ENCODE results near the gene CDH16.

The CDH16 gene

DNA sequence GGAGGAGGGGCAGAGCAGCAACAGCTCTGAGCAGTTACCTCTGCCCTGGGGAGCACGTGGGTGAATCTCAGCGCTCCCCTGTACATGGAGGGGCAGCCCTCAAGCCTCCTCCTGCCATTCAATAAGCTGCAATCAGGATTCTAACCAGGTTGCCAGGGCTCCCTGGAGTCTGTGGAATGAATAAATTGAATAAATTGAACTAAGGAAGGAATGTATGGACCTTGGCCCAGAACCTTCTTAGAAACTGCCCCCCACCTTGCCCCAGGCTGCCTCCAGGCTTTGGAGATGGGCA is 1.6 kb upstream of the CDH16 start:
- Mint-ChIP-seq H3K27ac (no peak overlapping the region), H3K4me3 (no peak overlapping the region), H3K9me3 (no peaks in the 10 kb centered on the region), H3K27me3 (peaks cover 91% of the 10 kb centered on the region), H3K4me1 (peaks cover 9% of the 10 kb centered on the region), H3K36me3 (no peaks in the 10 kb centered on the region)
- CTCF ChIA-PET, result interaction anchor here (1.4 to 6.4 kb wide), 3 partner anchors 8 to 27 kb away, joined by 3 to 36 read pairs (median 9); no protein-coding TSS in a partner anchor
- no peak for DNase-seq

- H3K9me3 Mint-ChIP-seq, result no peaks in the 10 kb centered on the region
- H3K4me3 Mint-ChIP-seq, result no peak overlapping the region
- no peaks in the 10 kb centered on the region for H3K36me3 Mint-ChIP-seq
- DNase-seq, result no peak
- H3K27me3 Mint-ChIP-seq, result peaks cover 91% of the 10 kb centered on the region
- CTCF ChIA-PET, result interaction anchor here (1.4 to 6.4 kb wide), 4 partner anchors 9 to 28 kb away, joined by 3 to 36 read pairs (median 8); no protein-coding TSS in a partner anchor
- H3K27ac Mint-ChIP-seq, result no peak overlapping the region
- H3K4me1 Mint-ChIP-seq, result peaks cover 8% of the 10 kb centered on the region
Observed at GRCh38 chr16:66919569-66920298, 1.0 kb upstream of the CDH16 start.

DNA sequence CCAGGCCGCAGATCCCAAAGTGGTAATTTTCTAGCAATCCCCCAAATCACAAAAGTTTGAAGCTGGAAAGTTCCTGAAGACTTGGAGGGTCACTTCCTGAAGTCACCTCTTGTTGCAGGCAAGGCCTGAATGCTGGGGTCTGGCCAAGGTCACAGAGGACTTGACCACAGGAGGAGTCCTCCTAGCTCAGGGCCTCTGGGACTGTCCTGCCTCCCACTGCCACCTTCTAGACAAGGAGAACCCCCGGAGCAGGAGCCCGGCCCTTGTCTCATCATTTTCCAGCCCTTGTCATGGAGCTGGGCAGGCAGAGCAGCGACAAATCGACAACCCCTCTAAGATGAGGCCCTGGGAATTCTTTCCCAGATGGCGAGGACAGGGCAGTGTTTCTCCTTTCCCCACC is 330 bp downstream of the CDH16 start:
- no peaks in the 10 kb centered on the region for H3K9me3 Mint-ChIP-seq
- H3K4me3 Mint-ChIP-seq, result no peak overlapping the region
- DNase-seq, result no peak
- H3K36me3 Mint-ChIP-seq, result no peaks in the 10 kb centered on the region
- H3K27ac Mint-ChIP-seq, result no peak overlapping the region
- H3K27me3 Mint-ChIP-seq, result peaks cover 83% of the 10 kb centered on the region
- H3K4me1 Mint-ChIP-seq, result no peaks in the 10 kb centered on the region
- CTCF ChIA-PET, result interaction anchor here (1.2 to 6.4 kb wide), 5 partner anchors 9 to 28 kb away, joined by 3 to 36 read pairs (median 7); no protein-coding TSS in a partner anchor

- Mint-ChIP-seq H3K27me3 (peaks cover 77% of the 10 kb centered on the region), H3K4me3 (no peak overlapping the region), H3K36me3 (no peaks in the 10 kb centered on the region), H3K4me1 (no peaks in the 10 kb centered on the region), H3K27ac (no peak overlapping the region), H3K9me3 (no peaks in the 10 kb centered on the region)
- DNase-seq, result no peak
- CTCF ChIA-PET, result interaction anchor here (1.2 to 6.4 kb wide), 3 partner anchors 9 to 27 kb away, joined by 3 to 36 read pairs (median 4); no protein-coding TSS in a partner anchor
Observed at GRCh38 chr16:66917741-66918140, 944 bp downstream of the CDH16 start.

DNA sequence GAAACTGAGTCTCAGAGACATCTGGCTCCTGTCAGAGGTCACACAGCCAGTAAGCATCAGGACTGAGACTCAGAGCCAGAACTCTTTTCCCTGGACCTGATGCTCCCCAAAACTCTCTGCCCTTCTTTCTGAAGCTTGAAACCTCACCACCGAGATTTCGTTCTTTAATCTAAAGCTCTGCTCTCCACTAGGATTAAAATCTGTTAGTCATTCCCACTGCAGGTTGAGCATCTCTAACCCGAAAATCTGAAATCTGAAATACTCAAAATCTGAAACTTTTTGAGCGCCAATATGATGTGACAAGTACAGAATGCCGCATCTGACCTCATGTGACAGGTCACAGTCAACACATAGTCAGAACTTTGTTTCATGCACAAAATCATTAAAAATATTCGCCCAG is 2.2 kb downstream of the CDH16 start:
- Mint-ChIP-seq H3K27me3 (peaks cover 73% of the 10 kb centered on the region), H3K27ac (no peak overlapping the region), H3K4me1 (no peaks in the 10 kb centered on the region), H3K4me3 (no peak overlapping the region), H3K36me3 (no peaks in the 10 kb centered on the region), H3K9me3 (no peaks in the 10 kb centered on the region)
- no peak for DNase-seq
- CTCF ChIA-PET, result interaction anchor here (1.2 to 6.4 kb wide), 2 partner anchors 12 to 22 kb away, joined by 5 to 36 read pairs; no protein-coding TSS in a partner anchor

DNA sequence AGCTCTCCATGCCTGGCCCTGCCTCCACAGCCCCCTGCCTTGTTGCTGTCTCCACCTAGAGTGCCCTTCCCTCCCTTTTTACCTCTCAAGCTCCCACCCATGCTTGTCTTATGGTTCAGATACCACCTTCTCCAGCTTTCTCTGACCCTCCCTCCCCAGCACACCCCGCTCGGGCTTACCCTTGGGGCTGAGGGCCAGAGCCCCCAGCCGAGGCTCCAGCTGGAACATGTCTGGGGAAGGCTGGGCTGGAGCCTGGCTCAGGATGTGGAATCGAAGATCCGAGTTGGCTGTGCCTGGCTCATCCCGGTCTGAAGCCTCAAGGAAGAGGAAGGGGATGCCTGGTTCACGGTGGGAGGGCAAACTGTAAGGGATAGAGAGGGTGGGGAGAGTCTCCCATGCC is 3.6 kb downstream of the CDH16 start:
- CTCF ChIA-PET, result interaction anchor here (6.4 kb wide), 1 partner anchor 20 kb away, joined by 36 read pairs; no protein-coding TSS in a partner anchor
- Mint-ChIP-seq H3K36me3 (no peaks in the 10 kb centered on the region), H3K4me3 (no peak overlapping the region), H3K27ac (no peak overlapping the region), H3K27me3 (peaks cover 69% of the 10 kb centered on the region), H3K4me1 (no peaks in the 10 kb centered on the region), H3K9me3 (no peaks in the 10 kb centered on the region)
- no peak for DNase-seq

GRCh38 chr16:66914541-66914940 is 4.1 kb downstream of the CDH16 start:
- Mint-ChIP-seq H3K4me3 (no peak overlapping the region), H3K4me1 (no peaks in the 10 kb centered on the region), H3K9me3 (no peaks in the 10 kb centered on the region), H3K36me3 (no peaks in the 10 kb centered on the region), H3K27ac (no peak overlapping the region), H3K27me3 (peaks cover 69% of the 10 kb centered on the region)
- CTCF ChIA-PET, result interaction anchor here (1.6 to 6.4 kb wide), 2 partner anchors 9 to 20 kb away, joined by 3 to 36 read pairs; no protein-coding TSS in a partner anchor
- no peak for DNase-seq

GRCh38 chr16:66913711-66914110 is 5.0 kb downstream of the CDH16 start:
- Mint-ChIP-seq H3K27ac (no peak overlapping the region), H3K4me3 (no peak overlapping the region), H3K36me3 (no peaks in the 10 kb centered on the region), H3K4me1 (no peaks in the 10 kb centered on the region), H3K27me3 (peaks cover 62% of the 10 kb centered on the region), H3K9me3 (no peaks in the 10 kb centered on the region)
- no peak for DNase-seq
- CTCF ChIA-PET, result interaction anchor here (0.9 to 4.0 kb wide), 3 partner anchors 10 to 15 kb away, joined by 3 to 17 read pairs (median 4); no protein-coding TSS in a partner anchor

GRCh38 chr16:66913081-66913480 is 5.6 kb downstream of the CDH16 start:
- Mint-ChIP-seq H3K27me3 (peaks cover 56% of the 10 kb centered on the region), H3K27ac (no peak overlapping the region), H3K36me3 (no peaks in the 10 kb centered on the region), H3K9me3 (no peaks in the 10 kb centered on the region), H3K4me1 (no peaks in the 10 kb centered on the region), H3K4me3 (no peak overlapping the region)
- DNase-seq, result no peak
- CTCF ChIA-PET, result interaction anchor here (0.9 to 4.0 kb wide), 5 partner anchors 10 to 18 kb away, joined by 3 to 17 read pairs (median 4); no protein-coding TSS in a partner anchor

- H3K4me1 Mint-ChIP-seq, result no peaks in the 10 kb centered on the region
- H3K27me3 Mint-ChIP-seq, result peaks cover 46% of the 10 kb centered on the region
- H3K9me3 Mint-ChIP-seq, result no peaks in the 10 kb centered on the region
- CTCF ChIA-PET, result interaction anchor here (4.0 kb wide), 1 partner anchor 17 kb away, joined by 17 read pairs; no protein-coding TSS in a partner anchor
- H3K4me3 Mint-ChIP-seq, result no peak overlapping the region
- DNase-seq, result no peak
- no peak overlapping the region for H3K27ac Mint-ChIP-seq
- no peaks in the 10 kb centered on the region for H3K36me3 Mint-ChIP-seq
Observed at GRCh38 chr16:66911801-66912200, 6.9 kb downstream of the CDH16 start.

DNA sequence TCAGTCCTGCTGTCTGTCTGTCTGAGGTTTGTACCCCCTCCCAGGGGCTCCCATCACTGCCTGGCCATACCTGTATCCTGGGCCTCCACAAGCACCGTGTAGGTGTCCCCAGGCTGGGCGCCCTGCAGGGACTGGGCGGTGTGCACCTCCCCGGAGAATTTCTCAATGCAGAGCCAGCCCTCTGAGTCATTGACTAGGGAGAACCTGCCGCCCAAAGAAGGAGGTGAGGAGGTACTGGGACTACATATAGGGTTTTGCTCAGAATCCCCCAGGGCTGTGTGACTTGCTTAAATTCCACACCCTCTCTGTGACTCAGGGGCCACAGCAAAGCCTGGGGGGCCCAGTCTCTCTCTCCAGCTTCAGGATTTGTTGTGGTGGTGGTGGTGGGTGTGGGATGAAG is 7.6 kb downstream of the CDH16 start:
- Mint-ChIP-seq H3K4me3 (no peak overlapping the region), H3K27ac (no peak overlapping the region), H3K36me3 (no peaks in the 10 kb centered on the region), H3K9me3 (no peaks in the 10 kb centered on the region), H3K4me1 (peaks cover 7% of the 10 kb centered on the region), H3K27me3 (peaks cover 43% of the 10 kb centered on the region)
- DNase-seq, result no peak
- CTCF ChIA-PET, result interaction anchor here (2.1 to 4.0 kb wide), 2 partner anchors 16 to 17 kb away, joined by 10 to 17 read pairs; no protein-coding TSS in a partner anchor

DNA sequence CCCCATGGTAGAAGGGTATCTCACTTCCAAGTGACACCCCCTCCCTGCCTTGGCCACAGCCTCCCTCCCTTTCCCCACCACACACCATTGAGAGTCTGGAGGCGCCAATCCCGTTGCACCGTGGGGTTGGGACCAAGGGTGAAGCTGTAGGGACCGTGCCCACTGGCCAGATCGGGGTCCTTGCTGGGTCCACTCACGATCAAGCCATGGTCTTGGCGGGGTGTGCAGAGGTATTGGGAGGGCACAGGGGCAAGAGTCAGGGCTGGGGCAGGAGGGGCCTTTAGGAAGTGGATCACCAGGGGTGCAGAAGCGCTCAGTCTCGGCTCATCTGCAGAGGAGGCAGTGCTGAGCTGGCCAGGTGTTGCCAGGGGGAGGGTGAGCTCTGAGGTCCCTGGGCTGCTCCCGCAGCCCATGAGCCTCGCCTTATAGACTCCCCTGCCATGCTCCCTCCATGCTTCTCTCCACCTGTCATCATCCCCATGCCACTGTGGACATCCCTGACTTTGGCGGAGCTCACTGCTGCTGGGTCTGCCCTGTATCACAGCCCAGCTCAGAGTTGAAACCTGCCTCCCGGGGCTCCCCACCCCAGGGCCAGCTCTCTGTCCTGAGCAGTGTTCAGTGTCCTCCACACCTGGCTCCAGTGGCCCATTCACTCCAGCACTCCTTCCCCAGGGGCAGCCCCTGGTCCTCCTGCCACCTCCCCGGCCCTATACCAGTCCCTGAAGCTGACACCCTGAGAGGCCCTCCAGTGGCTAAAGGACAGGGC is 8.3 kb downstream of the CDH16 start:
- Mint-ChIP-seq H3K4me1 (peaks cover 13% of the 10 kb centered on the region), H3K27ac (no peak overlapping the region), H3K27me3 (peaks cover 36% of the 10 kb centered on the region), H3K4me3 (no peak overlapping the region), H3K9me3 (no peaks in the 10 kb centered on the region), H3K36me3 (no peaks in the 10 kb centered on the region)
- CTCF ChIA-PET, result interaction anchor here (0.9 to 4.0 kb wide), 6 partner anchors 8 to 18 kb away, joined by 3 to 17 read pairs (median 6); partner anchors contain the start of genes CDH16 and RRAD
- no peak for DNase-seq

GRCh38 chr16:66908762-66909559 is 9.7 kb downstream of the CDH16 start:
- Mint-ChIP-seq H3K4me3 (no peak overlapping the region), H3K4me1 (peaks cover 13% of the 10 kb centered on the region), H3K27me3 (peaks cover 30% of the 10 kb centered on the region), H3K27ac (no peak overlapping the region), H3K36me3 (no peaks in the 10 kb centered on the region), H3K9me3 (no peaks in the 10 kb centered on the region)
- CTCF ChIA-PET, result interaction anchor here (1.4 to 2.1 kb wide), 3 partner anchors 10 to 16 kb away, joined by 6 to 10 read pairs (median 7); partner anchors contain the start of gene CDH16
- DNase-seq, result no peak

All from activated naive CD4-positive, alpha-beta T cell treated with anti-CD3 and anti-CD28 coated beads, Interleukin-2, amount 10 ng/mL, durations not matched to agents 7 days and 5 days (primary cell).